Measurements from ENCODE around the gene CD300C.
"Not testable (repeated sequence)": the region's sequence is repeated elsewhere in the genome, so short reads cannot be mapped to it uniquely, and the experiment has no call there.

Gene CD300C

GRCh38 chr17:74561586-74561985 lies 15.7 kb upstream of the CD300C start:
- TF ChIP-seq, protein P1, sequence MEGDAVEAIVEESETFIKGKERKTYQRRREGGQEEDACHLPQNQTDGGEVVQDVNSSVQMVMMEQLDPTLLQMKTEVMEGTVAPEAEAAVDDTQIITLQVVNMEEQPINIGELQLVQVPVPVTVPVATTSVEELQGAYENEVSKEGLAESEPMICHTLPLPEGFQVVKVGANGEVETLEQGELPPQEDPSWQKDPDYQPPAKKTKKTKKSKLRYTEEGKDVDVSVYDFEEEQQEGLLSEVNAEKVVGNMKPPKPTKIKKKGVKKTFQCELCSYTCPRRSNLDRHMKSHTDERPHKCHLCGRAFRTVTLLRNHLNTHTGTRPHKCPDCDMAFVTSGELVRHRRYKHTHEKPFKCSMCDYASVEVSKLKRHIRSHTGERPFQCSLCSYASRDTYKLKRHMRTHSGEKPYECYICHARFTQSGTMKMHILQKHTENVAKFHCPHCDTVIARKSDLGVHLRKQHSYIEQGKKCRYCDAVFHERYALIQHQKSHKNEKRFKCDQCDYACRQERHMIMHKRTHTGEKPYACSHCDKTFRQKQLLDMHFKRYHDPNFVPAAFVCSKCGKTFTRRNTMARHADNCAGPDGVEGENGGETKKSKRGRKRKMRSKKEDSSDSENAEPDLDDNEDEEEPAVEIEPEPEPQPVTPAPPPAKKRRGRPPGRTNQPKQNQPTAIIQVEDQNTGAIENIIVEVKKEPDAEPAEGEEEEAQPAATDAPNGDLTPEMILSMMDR (IDR thresholded peaks at IDR 0.05; ENCODE audit: control insufficient read depth, insufficient read depth, low read depth, low read length, missing control alignments) = no peak
- DNase-seq (ENCODE audit: low read depth) = no peak
- H3K4me3 ChIP-seq (ENCODE audit: control insufficient read depth, low read depth, low read length) = no peak overlapping the region

GRCh38 chr17:74558882-74559519 lies 13.1 kb upstream of the CD300C start:
- H3K4me3 ChIP-seq (ENCODE audit: control insufficient read depth, low read depth, low read length) = no peak overlapping the region
- TF ChIP-seq, protein P1 (IDR thresholded peaks at IDR 0.05; ENCODE audit: control insufficient read depth, insufficient read depth, low read depth, low read length, missing control alignments) = no peak
- no peak for DNase-seq (ENCODE audit: low read depth)

- not testable (repeated sequence) for DNase-seq (ENCODE audit: low read depth); H3K4me3 ChIP-seq (ENCODE audit: control insufficient read depth, low read depth, low read length)
Measured at GRCh38 chr17:74558402-74558801, 12.5 kb upstream of the CD300C start.

DNA sequence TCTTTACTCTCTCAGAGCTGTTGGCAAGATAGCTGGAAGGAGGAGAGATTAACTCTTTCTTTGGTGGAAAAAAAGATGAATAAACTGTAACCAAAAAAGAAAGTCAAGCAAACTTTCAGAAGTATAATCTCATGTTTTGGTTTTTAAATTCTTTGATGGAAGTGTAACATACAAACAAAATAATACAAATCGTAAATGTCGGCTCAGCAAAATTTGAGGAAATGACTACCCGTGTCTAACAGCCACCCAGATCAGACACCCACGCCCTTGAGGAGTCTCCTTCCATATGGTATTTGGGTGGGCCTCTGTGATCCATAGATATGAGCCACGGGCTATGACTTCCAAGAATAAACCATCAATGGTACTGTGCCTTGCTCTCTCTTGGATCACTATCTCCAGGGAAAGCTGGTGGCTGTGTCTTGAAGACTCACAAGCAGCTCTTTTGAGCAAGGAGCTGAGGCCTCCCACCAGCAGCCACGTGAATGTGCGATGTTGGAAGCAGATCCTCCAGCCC lies 9.6 kb upstream of the CD300C start:
- DNase-seq (ENCODE audit: low read depth) = no peak
- no peak overlapping the region for H3K4me3 ChIP-seq (ENCODE audit: control insufficient read depth, low read depth, low read length)
- TF ChIP-seq, protein P1 (IDR thresholded peaks at IDR 0.05; ENCODE audit: control insufficient read depth, insufficient read depth, low read depth, low read length, missing control alignments) = no peak

GRCh38 chr17:74554909-74555308 lies 9.0 kb upstream of the CD300C start:
- TF ChIP-seq, protein P1 (IDR thresholded peaks at IDR 0.05; ENCODE audit: control insufficient read depth, insufficient read depth, low read depth, low read length, missing control alignments) = no peak
- no peak for DNase-seq (ENCODE audit: low read depth)
- H3K4me3 ChIP-seq (ENCODE audit: control insufficient read depth, low read depth, low read length) = no peak overlapping the region

DNA sequence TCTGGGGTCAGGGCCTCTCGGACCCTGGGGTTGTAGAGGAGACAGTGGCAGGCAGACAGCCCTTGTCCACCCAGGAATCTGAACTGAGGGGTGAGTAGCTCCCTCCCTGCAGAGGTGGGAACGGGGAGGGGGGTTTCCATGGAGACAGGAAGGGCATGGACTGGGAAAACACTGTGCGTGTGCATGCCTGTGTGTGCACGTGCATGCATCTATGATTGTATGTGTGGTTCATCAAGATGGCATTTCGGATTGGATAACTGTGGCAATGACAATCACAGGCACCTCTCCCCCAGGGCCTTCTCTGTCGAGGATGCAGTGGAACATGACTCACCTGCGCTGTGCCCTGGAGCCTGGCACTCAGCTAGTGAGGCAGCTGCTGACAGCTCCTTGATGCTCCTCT lies 6.1 kb upstream of the CD300C start:
- no peak for DNase-seq (ENCODE audit: low read depth)
- TF ChIP-seq, protein P1 (IDR thresholded peaks at IDR 0.05; ENCODE audit: control insufficient read depth, insufficient read depth, low read depth, low read length, missing control alignments) = no peak
- H3K4me3 ChIP-seq (ENCODE audit: control insufficient read depth, low read depth, low read length) = no peak overlapping the region

DNA sequence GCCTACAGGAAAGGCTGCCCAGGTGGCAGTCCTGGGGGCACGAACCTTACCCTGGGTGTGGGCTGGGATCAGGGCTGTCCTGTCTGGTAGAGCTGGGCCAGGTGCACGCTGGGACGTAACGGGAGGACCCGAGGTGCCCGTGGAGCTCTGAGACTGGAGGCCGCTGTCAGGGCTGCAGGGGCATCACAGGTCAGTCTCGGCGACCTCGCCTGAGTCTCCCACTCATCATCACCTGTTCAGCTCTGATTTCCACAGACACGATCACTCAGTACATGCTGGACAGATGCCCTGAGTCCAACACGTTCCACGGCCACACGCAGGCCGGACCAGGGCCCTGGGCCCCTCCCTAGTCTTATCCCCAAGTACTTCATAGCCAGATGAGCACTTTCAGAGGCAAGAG lies 4.7 kb upstream of the CD300C start:
- H3K4me3 ChIP-seq (ENCODE audit: control insufficient read depth, low read depth, low read length) = no peak overlapping the region
- TF ChIP-seq, protein P1 (IDR thresholded peaks at IDR 0.05; ENCODE audit: control insufficient read depth, insufficient read depth, low read depth, low read length, missing control alignments) = no peak
- DNase-seq (ENCODE audit: low read depth) = no peak
